T-helper 2 cell treated with Interferon-gamma antibody and Interleukin-4, amounts not matched to agents 100 ng/mL and 5 ng/mL, for 36 hours (primary cell): ENCODE data around the gene CDKN2C. TPM values are rescaled to one million over a fixed set of nuclear protein-coding genes. Genes with fewer than 3 reads are reported as not detected.
"Not testable (repeated sequence)": the region's sequence is repeated elsewhere in the genome, so short reads cannot be mapped to it uniquely, and the experiment has no call there.

Experiments
- intact Hi-C: fragments of 100-400 bp; cut with micrococcal nuclease; formaldehyde crosslinking; loops from one replicate; pipeline ENCODE4 v1.15.1; 2023
- total RNA-seq: library from RNA; stranded (reverse); gene quantifications from 2 replicates; pipeline ENCODE4 v1.2.3, GENCODE V29; 2022

Gene CDKN2C
- total RNA-seq, 1 donor from 2014 or later: 43.5 TPM

- intact Hi-C loops: loop anchor here (5.0 kb wide), 2 partner anchors 209 to 319 kb away; no protein-coding TSS in a partner anchor
Measured at GRCh38 chr1:50978144-50978851, 8.3 kb downstream of the CDKN2C start.

DNA sequence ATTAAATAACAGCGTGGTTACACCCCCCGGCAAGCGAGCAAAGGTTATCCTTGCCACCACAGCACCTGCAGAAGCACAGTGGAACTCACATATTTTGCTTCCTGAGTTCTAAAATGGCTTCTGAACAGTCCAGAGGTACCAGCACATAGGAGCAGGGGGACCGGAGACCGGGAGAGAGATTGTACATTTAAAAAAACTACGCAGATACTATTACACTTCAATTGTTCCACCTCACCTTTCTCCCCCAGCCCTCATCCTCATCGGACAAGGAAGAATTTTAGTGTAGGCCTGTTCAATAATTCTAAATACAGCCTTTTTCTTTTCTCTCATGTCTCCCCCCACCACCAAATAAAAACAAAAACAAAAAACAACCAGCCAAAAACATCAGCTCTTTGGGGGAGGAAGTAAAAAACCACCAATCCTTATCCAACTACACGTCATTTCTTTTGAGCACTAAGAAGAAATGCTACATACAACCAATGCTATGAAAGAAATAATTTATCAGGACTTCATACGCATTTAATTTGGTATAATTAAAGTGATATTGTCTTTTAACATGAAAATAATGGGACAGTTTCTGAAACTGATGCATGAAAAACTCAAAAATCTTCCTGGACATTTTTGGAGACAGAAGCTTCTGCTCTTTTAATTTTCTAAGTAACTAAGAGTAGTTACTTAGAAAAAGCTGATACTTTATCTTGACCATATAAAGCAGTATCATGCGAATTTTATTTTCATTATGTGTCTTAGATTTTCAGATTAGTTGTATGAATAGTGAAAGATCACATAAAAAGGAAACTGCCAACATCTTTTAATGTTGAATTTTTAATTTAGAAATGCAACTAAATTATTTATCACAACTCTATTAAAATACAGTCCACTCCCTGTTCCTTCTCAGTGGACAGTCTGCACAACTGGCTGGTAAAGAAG is 9.1 kb downstream of the CDKN2C start:
- intact Hi-C loops: loop anchor here (5.0 kb wide), 2 partner anchors 208 to 318 kb away; no protein-coding TSS in a partner anchor

- intact Hi-C loops: loop anchor here (5.0 kb wide), 2 partner anchors 207 to 317 kb away; no protein-coding TSS in a partner anchor
Measured at GRCh38 chr1:50979937-50980336, 9.9 kb downstream of the CDKN2C start.

DNA sequence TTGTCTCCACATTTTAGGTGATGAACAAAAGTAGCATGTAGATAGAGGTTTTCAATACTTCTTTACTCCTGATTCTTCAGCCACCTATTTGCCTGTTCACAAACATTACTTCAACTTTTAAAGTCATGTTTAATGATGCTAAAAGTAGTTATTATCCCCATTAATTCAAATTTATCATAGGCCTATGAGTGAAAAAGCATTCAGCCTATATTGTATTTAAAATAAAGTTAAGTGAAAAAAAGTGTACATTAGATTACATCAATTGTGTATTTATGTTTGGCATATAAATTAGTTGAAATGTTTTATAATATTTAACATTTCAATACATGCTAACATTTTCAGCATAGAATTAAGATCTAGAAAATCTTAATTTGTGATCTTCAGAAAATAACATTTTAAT is 10.5 kb downstream of the CDKN2C start:
- intact Hi-C loops: no loop called here

GRCh38 chr1:50981741-50982140 is 11.7 kb downstream of the CDKN2C start:
- intact Hi-C loops: no loop called here

GRCh38 chr1:50982611-50983010 is 12.6 kb downstream of the CDKN2C start:
- intact Hi-C loops: no loop called here

GRCh38 chr1:50983219-50983802 is 13.3 kb downstream of the CDKN2C start:
- intact Hi-C loops: no loop called here

- intact Hi-C loops: no loop called here
Measured at GRCh38 chr1:50985094-50985493, 15.0 kb downstream of the CDKN2C start.

GRCh38 chr1:50986653-50987052 is 16.6 kb downstream of the CDKN2C start:
- intact Hi-C loops: no loop called here

DNA sequence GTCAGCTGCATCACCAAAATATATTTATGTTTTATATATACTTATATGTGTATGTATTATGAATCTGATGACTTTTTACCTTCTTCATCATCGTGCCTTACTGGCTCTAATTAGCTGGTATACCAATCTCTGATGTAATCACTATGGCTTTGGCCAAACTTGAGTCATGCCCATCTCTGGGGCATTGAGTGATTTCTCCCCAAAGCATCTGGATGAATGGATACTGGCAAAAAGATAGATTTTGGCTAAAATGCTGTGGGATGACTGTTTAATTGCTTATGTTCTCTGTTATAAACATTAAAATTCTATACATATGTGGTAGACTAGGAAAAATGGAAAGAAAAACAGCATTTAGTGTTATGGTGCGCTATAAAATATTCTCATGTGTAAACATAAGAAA is 19.6 kb downstream of the CDKN2C start:
- intact Hi-C loops: no loop called here

GRCh38 chr1:50992532-50993318 is 22.7 kb downstream of the CDKN2C start:
- intact Hi-C loops: no loop called here

- intact Hi-C loops: no loop called here
Measured at GRCh38 chr1:50993645-50994044, 23.6 kb downstream of the CDKN2C start.

GRCh38 chr1:50994997-50995396 is 25.0 kb downstream of the CDKN2C start:
- intact Hi-C loops: no loop called here

DNA sequence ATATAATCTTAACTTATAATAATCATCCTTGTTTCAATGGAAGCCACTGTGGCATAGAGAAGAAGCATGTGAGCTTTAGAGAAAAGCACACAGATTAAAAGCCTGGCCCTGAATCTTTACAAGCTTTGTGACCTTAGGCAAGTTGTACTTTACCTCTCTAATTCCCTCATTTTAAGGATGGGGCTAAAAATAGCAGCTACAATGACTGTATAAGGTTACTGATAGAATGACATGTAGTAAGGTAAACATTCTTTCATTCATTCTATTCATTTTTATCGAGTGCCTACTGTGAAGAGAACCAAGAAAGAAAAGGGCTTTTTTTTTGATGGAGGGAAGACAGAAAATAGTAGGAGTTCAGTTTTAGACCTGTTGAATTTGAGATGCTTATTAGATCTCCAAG is 25.6 kb downstream of the CDKN2C start:
- intact Hi-C loops: no loop called here

GRCh38 chr1:50996083-50996482 is 26.0 kb downstream of the CDKN2C start:
- intact Hi-C loops: no loop called here

DNA sequence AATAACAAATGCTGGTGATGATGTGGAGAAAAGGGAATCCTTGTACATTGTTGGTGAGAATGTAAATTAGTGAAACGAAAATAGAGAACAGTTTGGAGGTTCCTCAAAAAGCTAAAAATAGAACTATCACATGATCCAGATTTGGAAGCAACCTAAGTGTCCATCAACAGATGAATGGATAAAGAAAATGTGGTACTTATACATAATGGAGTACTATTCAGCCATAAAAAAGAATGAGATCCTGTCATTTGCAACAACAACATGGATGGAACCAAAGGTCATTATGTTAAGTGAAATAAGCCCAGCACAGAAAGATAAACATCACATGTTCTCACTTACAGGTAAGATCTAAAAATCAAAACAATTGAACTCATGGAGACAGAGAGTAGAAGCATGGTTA is 29.3 kb downstream of the CDKN2C start:
- intact Hi-C loops: not testable (repeated sequence)

DNA sequence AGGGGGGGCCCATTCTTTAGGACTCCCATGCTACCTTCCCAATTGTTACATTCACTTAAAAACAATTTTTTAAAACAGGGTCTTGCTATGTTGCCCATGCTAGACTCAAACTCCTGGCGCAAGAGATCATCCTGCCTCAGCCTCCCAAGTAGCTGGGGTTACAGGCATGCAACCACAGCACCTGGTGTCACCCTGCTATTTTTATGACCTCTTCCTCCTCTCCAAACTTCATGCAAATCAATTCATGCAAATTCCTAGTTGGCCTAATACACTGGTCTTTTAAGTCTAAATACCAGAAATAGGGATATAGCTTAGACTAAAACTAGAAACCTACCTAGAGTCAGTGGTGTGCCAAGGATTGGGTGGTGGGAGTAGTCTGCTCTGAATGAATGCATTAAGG is 30.1 kb downstream of the CDKN2C start:
- intact Hi-C loops: no loop called here

DNA sequence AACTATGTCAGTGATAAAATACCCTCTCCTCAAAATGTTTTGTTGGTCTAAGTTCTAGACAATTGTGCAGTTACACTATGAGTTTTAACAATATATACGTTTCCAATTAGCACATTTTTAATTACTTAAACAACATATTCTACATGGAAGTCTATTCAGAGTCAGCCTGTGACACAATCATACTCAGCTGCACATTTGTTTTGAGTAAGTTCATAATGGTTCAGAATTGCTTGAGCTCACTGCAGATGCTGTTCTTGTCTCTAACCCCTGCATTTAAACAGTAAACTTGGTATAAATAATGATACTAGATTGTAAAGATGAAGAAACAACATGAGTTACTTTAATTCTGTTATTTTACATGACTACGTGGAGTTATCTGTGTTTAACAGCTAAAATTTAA is 30.6 kb downstream of the CDKN2C start:
- intact Hi-C loops: no loop called here

- intact Hi-C loops: no loop called here
Measured at GRCh38 chr1:51002516-51002915, 32.5 kb downstream of the CDKN2C start.

GRCh38 chr1:51005549-51005948 is 35.5 kb downstream of the CDKN2C start:
- intact Hi-C loops: not testable (repeated sequence)

- intact Hi-C loops: no loop called here
Measured at GRCh38 chr1:51009381-51009780, 39.3 kb downstream of the CDKN2C start.
